HEK293 (cell line): Measurements from ENCODE around the gene NINL.

Experiments
- CTCF ChIA-PET: fragments of 350-600 bp; formaldehyde crosslinking; extraction: SDS; loops from one replicate; lab custom pipeline; 2021; ENCODE audit warnings: antibody characterized with exemption; lab: Yijun Ruan, JAX
- POLR2A ChIA-PET: fragments of 300-600 bp; formaldehyde crosslinking; extraction: SDS; loops from one replicate; lab custom pipeline; 2020; ENCODE audit warnings: antibody characterized with exemption, inconsistent platforms; lab: Yijun Ruan, JAX
- H3K27ac ChIP-seq: fragments of 200-500 bp; sonication (Bioruptor generic); 2 replicates; pipeline ENCODE4 v1.5.1; 2014; ENCODE audit warnings: low read depth, low read length, control low read depth, inconsistent platforms; ENCODE audit errors: extremely low read depth
- H3K36me3 ChIP-seq, 2 experiments: fragments of 200-500 bp in 1 of 2; sonication (Bioruptor generic) in 1 of 2; 1 replicate in 1 of 2; 2 replicates in 1 of 2; pipeline ENCODE4 v1.5.1; 2014 to 2017; ENCODE audit warnings: inconsistent platforms in 2 of 2, low read length in 2 of 2; ENCODE audit not compliant: control insufficient read depth in 2 of 2, insufficient read depth in 1 of 2
- H3K4me1 ChIP-seq: fragments of 200-500 bp; sonication (Bioruptor generic); 2 replicates; pipeline ENCODE4 v1.5.1; 2014; ENCODE audit warnings: mild to moderate bottlenecking, low read length, inconsistent platforms; ENCODE audit not compliant: control insufficient read depth, insufficient read depth
- H3K4me3 ChIP-seq: 2 replicates; pipeline ENCODE4 v1.5.1; 2011; ENCODE audit warnings: low read depth, mild to moderate bottlenecking, control low read depth, low read length, moderate library complexity
- H3K9me3 ChIP-seq: fragments of 200-500 bp; sonication (Bioruptor generic); 2 replicates; pipeline ENCODE4 v1.5.1; 2014; ENCODE audit warnings: low read depth, low read length, inconsistent platforms; ENCODE audit not compliant: control insufficient read depth, insufficient read depth
- GLI4 ChIP-seq: fragments of 450-650 bp; formaldehyde crosslinking; IDR thresholded peaks from 2 replicates; pipeline ENCODE4 v1.5.1; 2016; ENCODE audit warnings: missing biosample characterization, missing genetic modification characterization
- SCRT2 ChIP-seq: fragments of 450-650 bp; formaldehyde crosslinking; IDR thresholded peaks from 2 replicates; pipeline ENCODE4 v1.5.1; 2016; ENCODE audit warnings: missing biosample characterization, missing genetic modification characterization
- YY1 ChIP-seq: fragments of 450-650 bp; formaldehyde crosslinking; IDR thresholded peaks from 2 replicates; pipeline ENCODE4 v1.5.1; 2018; ENCODE audit warnings: missing biosample characterization, missing genetic modification characterization
- ZBTB10 ChIP-seq: fragments of 450-650 bp; formaldehyde crosslinking; IDR thresholded peaks from 2 replicates; pipeline ENCODE4 v1.5.1; 2016; ENCODE audit warnings: missing biosample characterization, missing genetic modification characterization
- ZIC2 ChIP-seq: fragments of 450-650 bp; formaldehyde crosslinking; IDR thresholded peaks from 2 replicates; pipeline ENCODE4 v1.5.1; 2016; ENCODE audit warnings: missing biosample characterization, missing genetic modification characterization
- ZNF10 ChIP-seq: fragments of 450-650 bp; formaldehyde crosslinking; IDR thresholded peaks from 2 replicates; pipeline ENCODE4 v1.5.1; 2017; ENCODE audit warnings: missing biosample characterization, missing genetic modification characterization
- ZNF112 ChIP-seq: fragments of 450-650 bp; formaldehyde crosslinking; IDR thresholded peaks from 2 replicates; pipeline ENCODE4 v1.5.0; 2017; ENCODE audit warnings: missing biosample characterization, missing genetic modification characterization
- ZNF169 ChIP-seq: fragments of 450-650 bp; formaldehyde crosslinking; IDR thresholded peaks from 2 replicates; pipeline ENCODE4 v1.5.1; 2016; ENCODE audit warnings: missing biosample characterization, missing genetic modification characterization
- ZNF404 ChIP-seq: fragments of 450-650 bp; formaldehyde crosslinking; IDR thresholded peaks from 2 replicates; pipeline ENCODE4 v1.5.1; 2017; ENCODE audit warnings: missing biosample characterization, missing genetic modification characterization
- ZNF433 ChIP-seq: fragments of 450-650 bp; formaldehyde crosslinking; IDR thresholded peaks from 2 replicates; pipeline ENCODE4 v1.5.1; 2016; ENCODE audit warnings: missing biosample characterization, missing genetic modification characterization, low read depth
- ZNF449 ChIP-seq: fragments of 450-650 bp; formaldehyde crosslinking; IDR thresholded peaks from 2 replicates; pipeline ENCODE4 v1.5.1; 2017; ENCODE audit warnings: missing biosample characterization, mild to moderate bottlenecking, missing genetic modification characterization, moderate library complexity
- ZNF558 ChIP-seq: fragments of 450-650 bp; formaldehyde crosslinking; IDR thresholded peaks from 2 replicates; pipeline ENCODE4 v1.5.1; 2016; ENCODE audit warnings: missing biosample characterization, missing genetic modification characterization
- ZNF629 ChIP-seq: fragments of 450-650 bp; formaldehyde crosslinking; IDR thresholded peaks from 2 replicates; pipeline ENCODE4 v1.5.1; 2017; ENCODE audit warnings: missing biosample characterization, missing genetic modification characterization
- ZNF660 ChIP-seq: fragments of 450-650 bp; IDR thresholded peaks from 2 replicates; pipeline ENCODE4 v1.5.1; 2018; ENCODE audit warnings: missing biosample characterization, mild to moderate bottlenecking, missing genetic modification characterization
- ZSCAN18 ChIP-seq: fragments of 450-650 bp; formaldehyde crosslinking; IDR thresholded peaks from 2 replicates; pipeline ENCODE4 v1.5.1; 2016; ENCODE audit warnings: missing biosample characterization, missing genetic modification characterization
- ZSCAN4 ChIP-seq: fragments of 450-650 bp; formaldehyde crosslinking; IDR thresholded peaks from 2 replicates; pipeline ENCODE4 v1.5.1; 2017; ENCODE audit warnings: missing biosample characterization, missing genetic modification characterization

The NINL gene

GRCh38 chr20:25497586-25498279 is 87.6 kb downstream of the NINL start:
- Histone ChIP-seq H3K27ac (no peak overlapping the region), H3K36me3 (peaks cover 0 to 53% of the 10 kb centered on the region in 2 experiments; a peak in 2 of 3 replicates), H3K4me3 (no peak overlapping the region), H3K9me3 (no peaks in the 10 kb centered on the region), H3K4me1 (no peaks in the 10 kb centered on the region)
- TF ChIP-seq ZSCAN4 (tag by site-specific recombination): no peak
- TF ChIP-seq ZNF10 (tag by site-specific recombination): no peak
- TF ChIP-seq ZNF169 (tag by site-specific recombination): no peak
- no peak for TF ChIP-seq ZNF629
- no peak for TF ChIP-seq ZNF660 (tag by site-specific recombination)
- TF ChIP-seq ZNF404 (tag by site-specific recombination): no peak
- ChIA-PET POLR2A (interaction anchor here (0.6 kb wide), 1 partner anchor 82 kb away, joined by 3 read pairs; no protein-coding TSS in a partner anchor), CTCF (no interaction called here)

- TF ChIP-seq ZSCAN18 (tag by site-specific recombination): no peak
- 0 out of 2 replicates have a peak, but pooled peaks have one; percentile 29 for TF ChIP-seq SCRT2 (tag by site-specific recombination)
- TF ChIP-seq, all 188 proteins: peak for 1
- Histone ChIP-seq H3K36me3 (peaks cover 0 to 46% of the 10 kb centered on the region in 2 experiments; a peak in 2 of 3 replicates), H3K27ac (no peak overlapping the region), H3K9me3 (no peaks in the 10 kb centered on the region), H3K4me1 (no peaks in the 10 kb centered on the region), H3K4me3 (no peak overlapping the region)
- CTCF ChIA-PET: no interaction called here
- POLR2A ChIA-PET: no interaction called here
These were observed 88.3 kb downstream of the NINL start for GRCh38 chr20:25496968-25497401.

GRCh38 chr20:25496165-25496967 is 89.0 kb downstream of the NINL start:
- ChIA-PET POLR2A (no interaction called here), CTCF (no interaction called here)
- no peak overlapping the region for H3K4me3 ChIP-seq
- no peaks in the 10 kb centered on the region for H3K9me3 ChIP-seq
- H3K4me1 ChIP-seq: no peaks in the 10 kb centered on the region
- H3K36me3 ChIP-seq: peaks cover 0 to 46% of the 10 kb centered on the region in 2 experiments; a peak in 2 of 3 replicates
- TF ChIP-seq ZNF112 (tag by site-specific recombination) (no peak), ZBTB10 (tag by site-specific recombination) (no peak), GLI4 (tag by site-specific recombination) (no peak), ZNF433 (tag by site-specific recombination) (no peak), ZNF558 (tag by site-specific recombination) (no peak), YY1 (tag by site-specific recombination) (no peak), ZNF449 (tag by site-specific recombination) (no peak), ZIC2 (tag by site-specific recombination) (no peak)
- no peak overlapping the region for H3K27ac ChIP-seq
